Common myeloid progenitor, CD34-positive (primary cell): ENCODE results near the gene SLC39A1.
"Not testable (repeated sequence)": the region's sequence is repeated elsewhere in the genome, so short reads cannot be mapped to it uniquely, and the experiment has no call there.

Experiments
- CTCF ChIA-PET: fragments of 350-600 bp; sonication (Branson Sonifier 250); formaldehyde crosslinking; loops from one replicate; lab custom pipeline; 2021; ENCODE audit warnings: antibody characterized with exemption; lab: Charles Lee
- POLR2A ChIA-PET: fragments of 350-600 bp; sonication (Branson Sonifier 250); formaldehyde crosslinking; loops from one replicate; lab custom pipeline; 2021; ENCODE audit warnings: antibody characterized with exemption; lab: Charles Lee
- DNase-seq, 3 donors: peaks; one replicate each; pipeline versions ENCODE4 v3.0.0 to v3.0.0-alpha.2; 2013
- H3K27ac ChIP-seq, 2 experiments: 1 replicate in 1 of 2; 2 replicates in 1 of 2; pipeline ENCODE4 v1.7.0; 2013; ENCODE audit warnings: inconsistent platforms in 2 of 2, low read length in 2 of 2, mild to moderate bottlenecking in 2 of 2, low read depth in 1 of 2, moderate library complexity in 1 of 2; ENCODE audit not compliant: severe bottlenecking in 2 of 2, insufficient read depth in 1 of 2, poor library complexity in 1 of 2
- H3K27me3 ChIP-seq, 5 experiments: replicated peaks in 2 of 5; 1 replicate in 3 of 5; 2 replicates in 2 of 5; pipeline versions ENCODE4 v1.6.1 to v1.7.0; 2013; ENCODE audit warnings: low read length in 4 of 5, mild to moderate bottlenecking in 2 of 5, moderate library complexity in 2 of 5, inconsistent platforms in 1 of 5; ENCODE audit not compliant: insufficient read depth in 5 of 5, control insufficient read depth in 4 of 5
- H3K36me3 ChIP-seq, 4 experiments: 1 replicate in 2 of 4; 2 replicates in 2 of 4; pipeline versions ENCODE4 v1.6.1 to v1.7.0; 2013; ENCODE audit warnings: low read length in 3 of 4, control low read depth in 1 of 4, mild to moderate bottlenecking in 1 of 4; ENCODE audit not compliant: control insufficient read depth in 4 of 4, insufficient read depth in 4 of 4
- H3K4me1 ChIP-seq, 4 experiments: 1 replicate in 3 of 4; 2 replicates in 1 of 4; pipeline versions ENCODE4 v1.6.1 to v1.7.1; 2013; ENCODE audit warnings: low read length in 3 of 4, mild to moderate bottlenecking in 3 of 4, control low read depth in 1 of 4, inconsistent platforms in 1 of 4, moderate library complexity in 1 of 4; ENCODE audit not compliant: control insufficient read depth in 4 of 4, insufficient read depth in 4 of 4; ENCODE audit errors: control extremely low read depth in 1 of 4
- H3K4me3 ChIP-seq, 7 experiments: 1 replicate in 4 of 7; 2 replicates in 3 of 7; pipeline versions ENCODE4 v1.5.1 to v1.7.0; 2013; ENCODE audit warnings: mild to moderate bottlenecking in 7 of 7, low read length in 6 of 7, moderate library complexity in 6 of 7, inconsistent platforms in 2 of 7, low read depth in 2 of 7, control low read depth in 1 of 7; ENCODE audit not compliant: insufficient read depth in 4 of 7, control insufficient read depth in 1 of 7; ENCODE audit errors: extremely low read depth in 1 of 7
- H3K9me3 ChIP-seq, 5 experiments: 1 replicate in 4 of 5; 2 replicates in 1 of 5; pipeline versions ENCODE4 v1.6.1 to v1.7.1; 2013; ENCODE audit warnings: low read length in 4 of 5, mild to moderate bottlenecking in 2 of 5, inconsistent platforms in 1 of 5, low read depth in 1 of 5, moderate library complexity in 1 of 5; ENCODE audit not compliant: control insufficient read depth in 4 of 5, insufficient read depth in 2 of 5; ENCODE audit errors: control extremely low read depth in 1 of 5
- whole genome bisulfite sequencing: methylation state at CpG from one replicate; pipeline ENCODE4 v1.1.5; 2013; ENCODE audit not compliant: insufficient coverage; 5-methylcytosine and 5-hydroxymethylcytosine counted together

SLC39A1 gene

GRCh38 chr1:153921803-153922075 lies 41.6 kb downstream of the SLC39A1 start:
- ChIA-PET CTCF (interaction anchor here (0.8 to 6.4 kb wide), 18 partner anchors 8 to 123 kb away, joined by 3 to 37 read pairs (median 4); partner anchors contain the start of genes CREB3L4 and DENND4B), POLR2A (interaction anchor here (0.8 to 3.2 kb wide), 5 partner anchors 23 to 68 kb away, joined by 3 to 26 read pairs (median 7); partner anchors contain the start of genes DENND4B and RPS27)
- WGBS: 0% methylated on average over 10 of the region's 10 CpGs
- no peak for DNase-seq
- H3K27ac ChIP-seq: peak overlapping the region; percentile 70 to 84
- H3K4me3 ChIP-seq: peak overlapping the region; percentile 45 to 98 (median 91)
- no peaks in the 10 kb centered on the region for H3K27me3 ChIP-seq
- no peaks in the 10 kb centered on the region for H3K9me3 ChIP-seq
- H3K4me1 ChIP-seq: peaks cover 32 to 53% (median 47%) of the 10 kb centered on the region in 4 experiments
- peaks cover 3 to 20% (median 3%) of the 10 kb centered on the region in 4 experiments for H3K36me3 ChIP-seq

- 38% methylated on average over 2 of the region's 3 CpGs for WGBS
- H3K4me3 ChIP-seq: peak overlapping the region; percentile 45 to 98 (median 91)
- peaks cover 32 to 53% (median 47%) of the 10 kb centered on the region in 4 experiments for H3K4me1 ChIP-seq
- POLR2A ChIA-PET: interaction anchor here (0.6 to 3.2 kb wide), 6 partner anchors 24 to 69 kb away, joined by 3 to 26 read pairs (median 4); partner anchors contain the start of genes CREB3L4, DENND4B and RPS27
- peak in 1 of 3 donors; percentile 7 for DNase-seq
- CTCF ChIA-PET: interaction anchor here (0.8 to 6.4 kb wide), 18 partner anchors 8 to 123 kb away, joined by 3 to 37 read pairs (median 4); partner anchors contain the start of genes CREB3L4 and DENND4B
- no peaks in the 10 kb centered on the region for H3K9me3 ChIP-seq
- H3K36me3 ChIP-seq: peaks cover 3 to 20% (median 3%) of the 10 kb centered on the region in 4 experiments
- no peaks in the 10 kb centered on the region for H3K27me3 ChIP-seq
- peak overlapping the region; percentile 70 to 84 for H3K27ac ChIP-seq
Observed at GRCh38 chr1:153921080-153921802, 42.1 kb downstream of the SLC39A1 start.

GRCh38 chr1:153919876-153920852 lies 43.2 kb downstream of the SLC39A1 start:
- H3K27ac ChIP-seq: peak overlapping the region; percentile 33 to 84
- POLR2A ChIA-PET: interaction anchor here (0.8 to 1.3 kb wide), 2 partner anchors 25 to 26 kb away, joined by 3 to 5 read pairs; partner anchors contain the start of gene DENND4B
- peaks cover 32 to 53% (median 47%) of the 10 kb centered on the region in 4 experiments for H3K4me1 ChIP-seq
- H3K36me3 ChIP-seq: peaks cover 3 to 20% (median 3%) of the 10 kb centered on the region in 4 experiments
- WGBS: 63% methylated on average over 3 of the region's 4 CpGs
- DNase-seq: peak; percentile 50 to 78 (median 78)
- H3K27me3 ChIP-seq: no peaks in the 10 kb centered on the region
- CTCF ChIA-PET: interaction anchor here (1.0 to 6.4 kb wide), 17 partner anchors 9 to 122 kb away, joined by 3 to 37 read pairs (median 5); no protein-coding TSS in a partner anchor
- peak overlapping the region in 6 of 7 experiments; percentile 43 to 98 (median 88) for H3K4me3 ChIP-seq
- H3K9me3 ChIP-seq: no peaks in the 10 kb centered on the region

- ChIA-PET POLR2A (no interaction called here), CTCF (interaction anchor here (1.2 to 2.0 kb wide), 5 partner anchors 9 to 93 kb away, joined by 3 to 6 read pairs (median 4); partner anchors contain the start of gene RAB13)
- Histone ChIP-seq H3K36me3 (peaks cover 3 to 26% (median 4%) of the 10 kb centered on the region in 4 experiments), H3K4me3 (no peak overlapping the region), H3K9me3 (no peaks in the 10 kb centered on the region), H3K4me1 (peaks cover 23 to 35% (median 30%) of the 10 kb centered on the region in 4 experiments), H3K27ac (no peak overlapping the region), H3K27me3 (no peaks in the 10 kb centered on the region)
- DNase-seq: no peak
- WGBS: 100% methylated on average over 1 of the region's 4 CpGs
Observed at GRCh38 chr1:153916297-153916696, 47.0 kb downstream of the SLC39A1 start.

- ChIA-PET POLR2A (no interaction called here), CTCF (interaction anchor here (2.4 kb wide), 1 partner anchor 91 kb away, joined by 7 read pairs; no protein-coding TSS in a partner anchor)
- H3K27me3 ChIP-seq: no peaks in the 10 kb centered on the region
- no peak for DNase-seq
- no peaks in the 10 kb centered on the region for H3K9me3 ChIP-seq
- WGBS: 100% methylated on average over 1 of the region's 2 CpGs
- peaks cover 0 to 10% (median 5%) of the 10 kb centered on the region in 4 experiments for H3K36me3 ChIP-seq
- no peak overlapping the region for H3K27ac ChIP-seq
- H3K4me3 ChIP-seq: no peak overlapping the region
- H3K4me1 ChIP-seq: no peaks in the 10 kb centered on the region
Observed at GRCh38 chr1:153912349-153912748, 51.0 kb downstream of the SLC39A1 start.

- H3K9me3 ChIP-seq, H3K27ac ChIP-seq, DNase-seq, H3K4me1 ChIP-seq, H3K27me3 ChIP-seq, H3K4me3 ChIP-seq, POLR2A ChIA-PET: not testable (repeated sequence)
- WGBS: 80% methylated on average over 1 of the region's 6 CpGs
- CTCF ChIA-PET: interaction anchor here (0.9 to 2.4 kb wide), 9 partner anchors 9 to 89 kb away, joined by 3 to 7 read pairs (median 3); no protein-coding TSS in a partner anchor
- H3K36me3 ChIP-seq: peaks cover 0 to 10% (median 8%) of the 10 kb centered on the region in 4 experiments
Observed at GRCh38 chr1:153910560-153910959, 52.8 kb downstream of the SLC39A1 start.
